Fibroblast of lung (primary cell): Measurements from ENCODE around the gene FSTL1. TPM values are rescaled to one million over a fixed set of nuclear protein-coding genes. Genes with fewer than 3 reads are reported as not detected.

Experiments used
- DNase-seq, 2 donors: peaks; one replicate each; pipeline versions ENCODE4 v3.0.0 to v3.0.0-alpha.2; 2010; ENCODE audit warnings: low read depth in 2 of 2
- H2AFZ ChIP-seq: 2 replicates; pipeline ENCODE4 v1.5.1; 2012; ENCODE audit warnings: low read length, control low read depth, inconsistent platforms
- H3K27ac ChIP-seq: 2 replicates; pipeline ENCODE4 v1.5.1; 2011; ENCODE audit warnings: low read length, control low read depth; ENCODE audit not compliant: insufficient read depth
- H3K27me3 ChIP-seq: 2 replicates; pipeline ENCODE4 v1.5.1; 2011; ENCODE audit warnings: mild to moderate bottlenecking, low read length; ENCODE audit not compliant: control insufficient read depth, insufficient read depth
- H3K36me3 ChIP-seq: 2 replicates; pipeline ENCODE4 v1.5.1; 2011; ENCODE audit warnings: low read length; ENCODE audit not compliant: control insufficient read depth, insufficient read depth
- H3K4me1 ChIP-seq: 2 replicates; pipeline ENCODE4 v1.5.1; 2011; ENCODE audit warnings: low read length; ENCODE audit not compliant: control insufficient read depth, insufficient read depth; ENCODE audit errors: extremely low read depth
- H3K4me2 ChIP-seq: 2 replicates; pipeline ENCODE4 v1.5.1; 2011; ENCODE audit warnings: low read length, control low read depth; ENCODE audit not compliant: insufficient read depth; ENCODE audit errors: extremely low read depth
- H3K4me3 ChIP-seq, 4 experiments: fragments of 200-600 bp in 1 of 4; sonication (generic) in 1 of 4; replicated peaks in 1 of 4; 2 replicates each; pipeline ENCODE4 v1.5.1; 2011 to 2016; ENCODE audit warnings: low read length in 4 of 4, low read depth in 3 of 4, mild to moderate bottlenecking in 3 of 4, control low read depth in 2 of 4, inconsistent platforms in 1 of 4, mixed read lengths in 1 of 4; ENCODE audit not compliant: insufficient read depth in 1 of 4; ENCODE audit errors: control extremely low read depth in 1 of 4
- H3K79me2 ChIP-seq: 2 replicates; pipeline ENCODE4 v1.5.1; 2012; ENCODE audit warnings: mild to moderate bottlenecking, low read length, inconsistent platforms; ENCODE audit not compliant: control insufficient read depth, insufficient read depth
- H3K9ac ChIP-seq: 2 replicates; pipeline ENCODE4 v1.5.1; 2011; ENCODE audit warnings: mild to moderate bottlenecking, low read length, control low read depth; ENCODE audit not compliant: insufficient read depth
- H3K9me3 ChIP-seq: 2 replicates; pipeline ENCODE4 v1.5.1; 2012; ENCODE audit warnings: low read depth, low read length; ENCODE audit not compliant: control insufficient read depth, insufficient read depth
- H4K20me1 ChIP-seq: 2 replicates; pipeline ENCODE4 v1.5.1; 2011; ENCODE audit warnings: low read length; ENCODE audit not compliant: control insufficient read depth, insufficient read depth; ENCODE audit errors: extremely low read depth
- CTCF ChIP-seq, 2 donors: IDR thresholded peaks in 1 of 2; conservative IDR thresholded peaks in 1 of 2; 1 replicate in 1 of 2; 2 replicates in 1 of 2; pipeline ENCODE4 v1.5.1; 2011 to 2012; ENCODE audit warnings: low read length in 2 of 2, control low read depth in 1 of 2, inconsistent platforms in 1 of 2, low read depth in 1 of 2, mild to moderate bottlenecking in 1 of 2
- EZH2 ChIP-seq: IDR thresholded peaks from 2 replicates; pipeline ENCODE4 v1.5.1; 2012; ENCODE audit warnings: low read length, control low read depth, mild to moderate bottlenecking; ENCODE audit errors: missing control alignments
- polyA plus RNA-seq, 2 donors: library from polyadenylated mRNA; depleted of rRNA in 1 of 2; stranded (reverse) in 1 of 2; unstranded in 1 of 2; fragments of >200 nt; gene quantifications; 2 replicates each; pipeline ENCODE4 v1.2.1, GENCODE V29; 2011 to 2012; ENCODE audit warnings: missing spikeins in 1 of 2
- total RNA-seq: library from RNA; depleted of rRNA; stranded (reverse); fragments of >200 nt; gene quantifications from 2 replicates; pipeline ENCODE4 v1.2.1, GENCODE V29; 2014

Gene FSTL1
- total and polyA plus RNA-seq, 2 donors (not counting 1 experiment from before 2014, with no cell fraction given), result 309 to 1,500 TPM

GRCh38 chr3:120451806-120452205 lies 1.0 kb upstream of the FSTL1 start:
- Histone ChIP-seq H3K4me1 (peaks cover 14% of the 10 kb centered on the region), H3K36me3 (peaks cover 2% of the 10 kb centered on the region), H3K79me2 (peaks cover 38% of the 10 kb centered on the region), H3K4me3 (peak overlapping the region in 3 of 4 experiments; percentile 69 to 93 (median 85)), H2AFZ (no peak overlapping the region), H3K27ac (no peak overlapping the region), H3K27me3 (no peaks in the 10 kb centered on the region), H3K9ac (no peak overlapping the region), H3K9me3 (no peaks in the 10 kb centered on the region), H4K20me1 (no peaks in the 10 kb centered on the region), H3K4me2 (peak overlapping the region; percentile 77)
- no peak for TF ChIP-seq CTCF (conservative IDR thresholded peaks at IDR 0.05 in 1 of 2, IDR thresholded peaks at IDR 0.05 in 1 of 2; ENCODE audit: low read depth in 1 of 2, low read length in 2 of 2)
- no peak for TF ChIP-seq EZH2
- DNase-seq, result no peak

- H3K9ac ChIP-seq, result peak overlapping the region; percentile 97
- TF ChIP-seq CTCF (conservative IDR thresholded peaks at IDR 0.05 in 1 of 2, IDR thresholded peaks at IDR 0.05 in 1 of 2; ENCODE audit: low read depth in 1 of 2, low read length in 2 of 2), result no peak
- no peak for TF ChIP-seq EZH2
- H3K4me2 ChIP-seq, result peak overlapping the region; percentile 77
- peak overlapping the region; percentile 69 to 93 (median 80) for H3K4me3 ChIP-seq
- H2AFZ ChIP-seq, result peak overlapping the region; percentile 60
- peaks cover 14% of the 10 kb centered on the region for H3K4me1 ChIP-seq
- no peaks in the 10 kb centered on the region for H3K9me3 ChIP-seq
- peaks cover 2% of the 10 kb centered on the region for H3K36me3 ChIP-seq
- H3K79me2 ChIP-seq, result peaks cover 43% of the 10 kb centered on the region
- no peaks in the 10 kb centered on the region for H3K27me3 ChIP-seq
- peak overlapping the region; percentile 92 for H3K27ac ChIP-seq
- no peaks in the 10 kb centered on the region for H4K20me1 ChIP-seq
- DNase-seq, result peak in 1 of 2 donors; percentile 36
Measured at GRCh38 chr3:120451272-120451761, 525 bp upstream of the FSTL1 start.

- Histone ChIP-seq H3K4me1 (peaks cover 14% of the 10 kb centered on the region), H2AFZ (no peak overlapping the region), H3K9me3 (no peaks in the 10 kb centered on the region), H3K9ac (peak overlapping the region; percentile 97), H3K36me3 (peaks cover 2% of the 10 kb centered on the region), H3K27me3 (no peaks in the 10 kb centered on the region), H3K4me3 (peak overlapping the region; percentile 69 to 93 (median 80)), H3K27ac (peak overlapping the region; percentile 92), H3K4me2 (peak overlapping the region; percentile 98), H4K20me1 (peaks cover 2% of the 10 kb centered on the region), H3K79me2 (peaks cover 56% of the 10 kb centered on the region)
- peak; percentile 71 for DNase-seq
- no peak for TF ChIP-seq CTCF (conservative IDR thresholded peaks at IDR 0.05 in 1 of 2, IDR thresholded peaks at IDR 0.05 in 1 of 2; ENCODE audit: low read depth in 1 of 2, low read length in 2 of 2)
- TF ChIP-seq EZH2, result no peak
Measured at GRCh38 chr3:120449701-120450599, 842 bp downstream of the FSTL1 start.
